SK-N-SH (cell line): ENCODE data around the gene TBL1XR1. TPM values are rescaled to one million over a fixed set of nuclear protein-coding genes. Genes with fewer than 3 reads are reported as not detected.

ENCODE experiments used
- CTCF ChIA-PET: fragments of 300-600, 350-600 bp; formaldehyde crosslinking; extraction: SDS; loops from one replicate; lab custom pipeline; 2021; lab: Yijun Ruan, JAX
- POLR2A ChIA-PET: fragments of 350-600 bp; sonication (Branson Sonifier 250); formaldehyde crosslinking; extraction: SDS; loops from one replicate; lab custom pipeline; 2020; ENCODE audit warnings: antibody characterized with exemption, inconsistent platforms; lab: Yijun Ruan, JAX
- DNase-seq: peaks from one replicate; pipeline ENCODE4 v3.0.0; 2012
- H2AFZ ChIP-seq: fragments of 200-600 bp; sonication (generic); 2 replicates; pipeline ENCODE4 v1.8.1; 2016; ENCODE audit warnings: antibody characterized with exemption, mild to moderate bottlenecking, low read depth
- H3F3A ChIP-seq: fragments of 200-600 bp; sonication (generic); replicated peaks from 2 replicates; pipeline ENCODE3; 2016; ENCODE audit warnings: antibody characterized with exemption, mild to moderate bottlenecking; ENCODE audit not compliant: insufficient read depth
- H3K27ac ChIP-seq, 2 experiments: fragments of 200-500 bp in 1 of 2; fragments of 200-600 bp in 1 of 2; sonication (Bioruptor generic) in 1 of 2; sonication (generic), shearing (Covaris generic) in 1 of 2; 2 replicates each; pipeline versions ENCODE4 v1.5.1 to v1.6.1; 2014 to 2016; ENCODE audit warnings: low read depth in 2 of 2, inconsistent platforms in 1 of 2, low read length in 1 of 2, mild to moderate bottlenecking in 1 of 2, mixed read lengths in 1 of 2
- H3K27me3 ChIP-seq: fragments of 200-600 bp; sonication (generic), shearing (Covaris generic); 2 replicates; pipeline ENCODE4 v1.6.1; 2016; ENCODE audit warnings: mixed run types; ENCODE audit not compliant: insufficient read depth
- H3K36me3 ChIP-seq, 2 experiments: fragments of 200-500 bp in 1 of 2; fragments of 200-600 bp in 1 of 2; sonication (Bioruptor generic) in 1 of 2; sonication (generic) in 1 of 2; replicated peaks in 1 of 2; 2 replicates each; pipeline versions ENCODE3 to v1.5.1; 2014 to 2016; ENCODE audit warnings: low read length in 1 of 2, mild to moderate bottlenecking in 1 of 2; ENCODE audit not compliant: insufficient read depth in 2 of 2, control insufficient read depth in 1 of 2
- H3K4me1 ChIP-seq, 2 experiments: fragments of 200-500 bp in 1 of 2; fragments of 200-600 bp in 1 of 2; sonication (Bioruptor generic) in 1 of 2; sonication (generic), shearing (Covaris generic) in 1 of 2; 2 replicates each; pipeline versions ENCODE4 v1.5.1 to v1.6.1; 2014 to 2016; ENCODE audit warnings: low read depth in 1 of 2, low read length in 1 of 2, mixed run types in 1 of 2; ENCODE audit not compliant: insufficient read depth in 2 of 2, control insufficient read depth in 1 of 2
- H3K4me2 ChIP-seq: fragments of 200-600 bp; sonication (generic), shearing (Covaris generic); 2 replicates; pipeline ENCODE4 v1.6.1; 2017; ENCODE audit warnings: mixed run types
- H3K4me3 ChIP-seq, 2 experiments: fragments of 200-500 bp in 1 of 2; fragments of 200-600 bp in 1 of 2; sonication (Bioruptor generic) in 1 of 2; sonication (generic), shearing (Covaris generic) in 1 of 2; 2 replicates each; pipeline versions ENCODE4 v1.5.1 to v1.8.1; 2014 to 2016; ENCODE audit warnings: low read depth in 2 of 2, inconsistent platforms in 1 of 2, low read length in 1 of 2, mild to moderate bottlenecking in 1 of 2, mixed read lengths in 1 of 2, moderate library complexity in 1 of 2
- H3K79me2 ChIP-seq: fragments of 200-600 bp; sonication (generic); 2 replicates; pipeline ENCODE4 v1.8.1; 2017; ENCODE audit warnings: mild to moderate bottlenecking; ENCODE audit not compliant: insufficient read depth
- H3K9ac ChIP-seq: fragments of 200-600 bp; sonication (generic); 2 replicates; pipeline ENCODE4 v1.6.1; 2017; ENCODE audit warnings: mixed run types
- H3K9me2 ChIP-seq: fragments of 200-600 bp; sonication (generic); 2 replicates; pipeline ENCODE4 v1.6.1; 2017; ENCODE audit warnings: mixed run types
- H3K9me3 ChIP-seq: fragments of 200-600 bp; sonication (generic); 2 replicates; pipeline ENCODE4 v1.6.1; 2017; ENCODE audit warnings: mixed run types, mild to moderate bottlenecking, moderate library complexity
- H4K20me1 ChIP-seq: fragments of 200-600 bp; sonication (generic); 2 replicates; pipeline ENCODE4 v1.6.1; 2017; ENCODE audit warnings: mild to moderate bottlenecking, mixed run types; ENCODE audit not compliant: insufficient read depth
- CHD2 ChIP-seq: fragments of 150-350 bp; IDR thresholded peaks from 2 replicates; pipeline ENCODE4 v1.6.1; 2018; ENCODE audit warnings: low read length; ENCODE audit not compliant: partially characterized antibody
- ELF1 ChIP-seq: IDR thresholded peaks from 2 replicates; pipeline ENCODE4 v1.4.0; 2012
- EP300 ChIP-seq, 2 experiments: IDR thresholded peaks; 2 replicates each; pipeline versions ENCODE4 v1.4.0 to v1.6.1; 2012; ENCODE audit warnings: borderline replicate concordance in 1 of 2, low read depth in 1 of 2, low read length in 1 of 2
- EZH2phosphoT487 ChIP-seq: fragments of 200-600 bp; sonication (generic); IDR thresholded peaks from 2 replicates; pipeline ENCODE4 v1.6.1; 2017; ENCODE audit warnings: low read depth, mixed run types, mild to moderate bottlenecking, antibody characterized with exemption, moderate library complexity, borderline replicate concordance
- FOXM1 ChIP-seq: IDR thresholded peaks from 2 replicates; pipeline ENCODE4 v1.4.0; 2012; ENCODE audit warnings: low read depth, mild to moderate bottlenecking
- GABPA ChIP-seq: IDR thresholded peaks from 2 replicates; pipeline ENCODE4 v1.4.0; 2012; ENCODE audit warnings: low read depth, mild to moderate bottlenecking
- IRF3 ChIP-seq: fragments of 150-350 bp; IDR thresholded peaks from 2 replicates; pipeline ENCODE4 v1.6.1; 2016; ENCODE audit warnings: mild to moderate bottlenecking, low read depth, low read length
- POLR2AphosphoS5 ChIP-seq: IDR thresholded peaks from 2 replicates; pipeline ENCODE4 v1.6.1; 2012; ENCODE audit warnings: low read depth, low read length
- RCOR1 ChIP-seq: fragments of 150-350 bp; IDR thresholded peaks from 2 replicates; pipeline ENCODE4 v1.6.1; 2017; ENCODE audit warnings: antibody characterized with exemption, low read length
- RFX5 ChIP-seq: IDR thresholded peaks from 2 replicates; pipeline ENCODE4 v1.6.1; 2012; ENCODE audit warnings: mild to moderate bottlenecking, improper control_type of control experiment, low read length
- TAF1 ChIP-seq: IDR thresholded peaks from 2 replicates; pipeline ENCODE4 v1.6.1; 2012; ENCODE audit warnings: low read depth, mild to moderate bottlenecking, low read length, moderate library complexity, borderline replicate concordance
- TCF12 ChIP-seq: IDR thresholded peaks from 2 replicates; pipeline ENCODE4 v1.4.0; 2012
- ZBTB33 ChIP-seq: IDR thresholded peaks from 2 replicates; pipeline ENCODE4 v1.4.0; 2012; ENCODE audit warnings: low read depth, borderline replicate concordance
- WGBS: methylation state at CpG from one replicate; pipeline ENCODE4 v1.1.6; 2017; ENCODE audit warnings: low lambda C conversion rate; 5-methylcytosine and 5-hydroxymethylcytosine counted together
- polyA plus RNA-seq, 3 experiments: library from polyadenylated mRNA; depleted of rRNA; stranded (reverse); fragments of >200 nt; gene quantifications; 2 replicates each; pipeline ENCODE4 v1.2.3, GENCODE V29; 2012
- TF ChIP-seq, protein P1 (sequence below): fragments of 150-350 bp; IDR thresholded peaks from 2 replicates; pipeline ENCODE4 v1.6.1; 2017; ENCODE audit warnings: antibody characterized with exemption, low read length, low read depth, borderline replicate concordance
- TF ChIP-seq, protein P2 (sequence below): IDR thresholded peaks from 2 replicates; pipeline ENCODE4; 2012
- TF ChIP-seq, protein P3 (sequence below): IDR thresholded peaks from 2 replicates; pipeline ENCODE4 v1.4.0; 2012; ENCODE audit warnings: low read depth

TBL1XR1 gene
- polyA plus RNA-seq, 1 of the 3 experiments (the other 2 are of a cell fraction), result 20.9 TPM

DNA sequence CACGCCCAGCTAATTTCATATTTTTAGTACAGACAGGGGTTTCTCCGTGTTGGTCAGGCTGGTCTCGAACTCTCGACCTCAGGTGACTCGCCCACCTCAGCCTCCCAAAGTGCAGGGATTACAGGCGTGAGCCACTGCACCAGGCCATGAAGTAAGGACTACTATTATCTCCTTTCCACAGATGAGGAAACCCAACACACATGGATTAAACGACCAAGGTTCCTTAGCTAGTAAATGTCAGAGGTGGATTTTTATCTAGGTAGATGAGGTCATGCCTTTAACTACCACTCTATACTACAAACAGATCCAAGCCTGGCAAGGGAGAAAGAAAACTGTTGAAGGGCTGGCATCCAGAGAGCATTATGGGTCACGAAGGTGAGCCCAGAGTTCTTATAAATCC, 15.5 kb upstream of the TBL1XR1 start:
- Histone ChIP-seq H3F3A (no peaks in the 10 kb centered on the region), H4K20me1 (no peaks in the 10 kb centered on the region), H3K36me3 (no peaks in the 10 kb centered on the region), H2AFZ (no peak overlapping the region), H3K27ac (no peak overlapping the region), H3K9me3 (no peaks in the 10 kb centered on the region), H3K4me2 (no peak overlapping the region), H3K9ac (no peak overlapping the region), H3K9me2 (no peaks in the 10 kb centered on the region), H3K27me3 (no peaks in the 10 kb centered on the region), H3K79me2 (no peaks in the 10 kb centered on the region), H3K4me3 (no peak overlapping the region), H3K4me1 (no peaks in the 10 kb centered on the region; a peak in 1 of 4 replicates)
- ChIA-PET CTCF (no interaction called here), POLR2A (no interaction called here)
- DNase-seq, result no peak
- WGBS, result 97% methylated on average over 8 of the region's 8 CpGs
- TF ChIP-seq GABPA, result no peak
- no peak for TF ChIP-seq POLR2AphosphoS5
- no peak for TF ChIP-seq EP300 (IDR thresholded peaks at IDR 0.05; ENCODE audit: borderline replicate concordance in 1 of 2, low read depth in 1 of 2, low read length in 1 of 2)
- TF ChIP-seq, protein P1, sequence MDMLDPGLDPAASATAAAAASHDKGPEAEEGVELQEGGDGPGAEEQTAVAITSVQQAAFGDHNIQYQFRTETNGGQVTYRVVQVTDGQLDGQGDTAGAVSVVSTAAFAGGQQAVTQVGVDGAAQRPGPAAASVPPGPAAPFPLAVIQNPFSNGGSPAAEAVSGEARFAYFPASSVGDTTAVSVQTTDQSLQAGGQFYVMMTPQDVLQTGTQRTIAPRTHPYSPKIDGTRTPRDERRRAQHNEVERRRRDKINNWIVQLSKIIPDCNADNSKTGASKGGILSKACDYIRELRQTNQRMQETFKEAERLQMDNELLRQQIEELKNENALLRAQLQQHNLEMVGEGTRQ, result no peak
- no peak for TF ChIP-seq CHD2
- TF ChIP-seq, protein P2, sequence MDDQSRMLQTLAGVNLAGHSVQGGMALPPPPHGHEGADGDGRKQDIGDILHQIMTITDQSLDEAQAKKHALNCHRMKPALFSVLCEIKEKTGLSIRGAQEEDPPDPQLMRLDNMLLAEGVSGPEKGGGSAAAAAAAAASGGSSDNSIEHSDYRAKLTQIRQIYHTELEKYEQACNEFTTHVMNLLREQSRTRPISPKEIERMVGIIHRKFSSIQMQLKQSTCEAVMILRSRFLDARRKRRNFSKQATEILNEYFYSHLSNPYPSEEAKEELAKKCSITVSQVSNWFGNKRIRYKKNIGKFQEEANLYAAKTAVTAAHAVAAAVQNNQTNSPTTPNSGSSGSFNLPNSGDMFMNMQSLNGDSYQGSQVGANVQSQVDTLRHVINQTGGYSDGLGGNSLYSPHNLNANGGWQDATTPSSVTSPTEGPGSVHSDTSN, result no peak
- no peak for TF ChIP-seq FOXM1
- TF ChIP-seq, protein P3, sequence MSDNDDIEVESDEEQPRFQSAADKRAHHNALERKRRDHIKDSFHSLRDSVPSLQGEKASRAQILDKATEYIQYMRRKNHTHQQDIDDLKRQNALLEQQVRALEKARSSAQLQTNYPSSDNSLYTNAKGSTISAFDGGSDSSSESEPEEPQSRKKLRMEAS, result no peak
- TF ChIP-seq ZBTB33, result no peak
- no peak for TF ChIP-seq ELF1

- Histone ChIP-seq H3K27me3 (no peaks in the 10 kb centered on the region), H3K4me1 (no peaks in the 10 kb centered on the region; a peak in 1 of 4 replicates), H3K4me2 (no peak overlapping the region), H4K20me1 (no peaks in the 10 kb centered on the region), H3K79me2 (no peaks in the 10 kb centered on the region), H3K9ac (no peak overlapping the region)
- POLR2A ChIA-PET, result no interaction called here
- CTCF ChIA-PET, result no interaction called here
- no peak for TF ChIP-seq TAF1
- no peak for TF ChIP-seq ZBTB33
- TF ChIP-seq RFX5, result no peak
- TF ChIP-seq, protein P1, result no peak
- no peak for TF ChIP-seq IRF3
- TF ChIP-seq RCOR1, result no peak
- TF ChIP-seq TCF12, result no peak
- no peak for TF ChIP-seq ELF1
- no peak for TF ChIP-seq EZH2phosphoT487
- TF ChIP-seq, all 33 proteins: peak for 0
- Histone ChIP-seq H3K4me3 (no peak overlapping the region), H3K9me3 (no peaks in the 10 kb centered on the region), H3K36me3 (no peaks in the 10 kb centered on the region), H3F3A (no peaks in the 10 kb centered on the region), H3K27ac (no peak overlapping the region), H2AFZ (no peak overlapping the region), H3K9me2 (no peaks in the 10 kb centered on the region)
- no peak for DNase-seq
Observed at GRCh38 chr3:177212278-177212610, 15.0 kb upstream of the TBL1XR1 start.
